LoVo (cell line): ENCODE measurements around the gene ELANE.
"Not testable (repeated sequence)": the region's sequence is repeated elsewhere in the genome, so short reads cannot be mapped to it uniquely, and the experiment has no call there.

ENCODE experiments used
- DNase-seq: peaks from one replicate; pipeline ENCODE4 v3.0.0-alpha.2; 2016; ENCODE audit warnings: low spot score

Gene ELANE

GRCh38 chr19:842802-843179 is 9.3 kb upstream of the ELANE start:
- not testable (repeated sequence) for DNase-seq

- DNase-seq = no peak
Observed at GRCh38 chr19:843180-843835, 8.8 kb upstream of the ELANE start.

- no peak for DNase-seq
Observed at GRCh38 chr19:843836-844545, 8.1 kb upstream of the ELANE start.

GRCh38 chr19:844546-844971 is 7.5 kb upstream of the ELANE start:
- DNase-seq = no peak

GRCh38 chr19:845707-846521 is 6.2 kb upstream of the ELANE start:
- no peak for DNase-seq

GRCh38 chr19:848386-848921 is 3.6 kb upstream of the ELANE start:
- no peak for DNase-seq

GRCh38 chr19:849195-849594 is 2.9 kb upstream of the ELANE start:
- not testable (repeated sequence) for DNase-seq

- DNase-seq = no peak
Observed at GRCh38 chr19:850221-850978, 1.7 kb upstream of the ELANE start.

GRCh38 chr19:850979-851335 is 1.1 kb upstream of the ELANE start:
- no peak for DNase-seq

- DNase-seq = no peak
Observed at GRCh38 chr19:853014-853585, 997 bp downstream of the ELANE start.

GRCh38 chr19:853614-854220 is 1.6 kb downstream of the ELANE start:
- not testable (repeated sequence) for DNase-seq

- no peak for DNase-seq
Observed at GRCh38 chr19:854549-854948, 2.4 kb downstream of the ELANE start.

GRCh38 chr19:855142-855541 is 3.0 kb downstream of the ELANE start:
- DNase-seq = no peak

GRCh38 chr19:855566-856120 is 3.5 kb downstream of the ELANE start:
- no peak for DNase-seq

GRCh38 chr19:858284-858683 is 6.2 kb downstream of the ELANE start:
- no peak for DNase-seq

- DNase-seq = peak; percentile 36
Observed at GRCh38 chr19:858868-859843, 7.1 kb downstream of the ELANE start, which contains the start of gene CFD. Gene CFD (plus strand): TSS chr19:859664. CDS start chr19:859690, 26 bp downstream.

GRCh38 chr19:861141-861755 is 9.1 kb downstream of the ELANE start:
- DNase-seq = no peak

- DNase-seq = peak; percentile 18
Observed at GRCh38 chr19:861756-862580, 9.9 kb downstream of the ELANE start.
